Mammary epithelial cell (primary cell): ENCODE data around the gene RELN.

ENCODE experiments used
- CTCF ChIP-seq, 2 donors: IDR thresholded peaks in 1 of 2; conservative IDR thresholded peaks in 1 of 2; 2 replicates each; pipeline ENCODE4 v1.5.1; 2011 to 2012; ENCODE audit warnings: inconsistent platforms in 2 of 2, low read length in 2 of 2, mild to moderate bottlenecking in 2 of 2, control low read depth in 1 of 2, low read depth in 1 of 2; ENCODE audit not compliant: insufficient read depth in 1 of 2; ENCODE audit errors: extremely low read depth in 1 of 2
- EZH2 ChIP-seq: IDR thresholded peaks from 2 replicates; pipeline ENCODE4 v1.6.1; 2012; ENCODE audit warnings: low read length, inconsistent platforms, borderline replicate concordance

GRCh38 chr7:103521937-103522336 is 467.5 kb downstream of the RELN start:
- TF ChIP-seq CTCF (conservative IDR thresholded peaks at IDR 0.05 in 1 of 2, IDR thresholded peaks at IDR 0.05 in 1 of 2; ENCODE audit: extremely low read depth in 1 of 2, insufficient read depth in 1 of 2, low read depth in 1 of 2, low read length in 2 of 2), result no peak
- TF ChIP-seq EZH2, result no peak
